ENCODE results near the gene SMOC1. TPM values are rescaled to one million over a fixed set of nuclear protein-coding genes. Genes with fewer than 3 reads are reported as not detected.

Gene SMOC1
- polyA plus RNA-seq, 3 donors from 2014 or later = not detected

- no peaks in the 10 kb centered on the region for H3K4me1 Mint-ChIP-seq
Measured at GRCh38 chr14:69921052-69921451, 41.8 kb downstream of the SMOC1 start.

GRCh38 chr14:69922198-69922597 is 43.0 kb downstream of the SMOC1 start:
- no peaks in the 10 kb centered on the region for H3K4me1 Mint-ChIP-seq
- no peak for DNase-seq
- H3K27ac Mint-ChIP-seq = no peak overlapping the region
- peaks cover 5 to 12% (median 5%) of the 10 kb centered on the region in 3 donors for H3K27me3 Mint-ChIP-seq (ENCODE audit: low read depth in 3 of 3)
- H3K36me3 Mint-ChIP-seq = no peaks in the 10 kb centered on the region
- no peak overlapping the region for H3K4me3 Mint-ChIP-seq
- no peaks in the 10 kb centered on the region for H3K9me3 Mint-ChIP-seq

More at GRCh38 chr14:69921052-69921451, 41.8 kb downstream of the SMOC1 start:
- Mint-ChIP-seq H3K4me3 (no peak overlapping the region), H3K9me3 (no peaks in the 10 kb centered on the region), H3K27me3 (ENCODE audit: low read depth in 3 of 3) (peaks cover 5 to 8% (median 5%) of the 10 kb centered on the region in 3 donors), H3K27ac (no peak overlapping the region), H3K36me3 (peaks cover 0 to 2% (median 0%) of the 10 kb centered on the region in 3 donors)
- no peak for DNase-seq

- no peaks in the 10 kb centered on the region for H3K4me1 Mint-ChIP-seq
- no peaks in the 10 kb centered on the region for H3K9me3 Mint-ChIP-seq
- peaks cover 4 to 12% (median 5%) of the 10 kb centered on the region in 3 donors for H3K27me3 Mint-ChIP-seq (ENCODE audit: low read depth in 3 of 3)
- no peak overlapping the region for H3K4me3 Mint-ChIP-seq
- H3K27ac Mint-ChIP-seq = no peak overlapping the region
- H3K36me3 Mint-ChIP-seq = no peaks in the 10 kb centered on the region
- DNase-seq = no peak
Measured at GRCh38 chr14:69924201-69924600, 45.0 kb downstream of the SMOC1 start.

GRCh38 chr14:69928111-69928523 is 48.9 kb downstream of the SMOC1 start:
- no peak overlapping the region for H3K27ac Mint-ChIP-seq
- H3K27me3 Mint-ChIP-seq (ENCODE audit: low read depth in 3 of 3) = peaks cover 3 to 10% (median 8%) of the 10 kb centered on the region in 3 donors
- H3K4me1 Mint-ChIP-seq = peaks cover 25 to 26% of the 10 kb centered on the region in 2 donors
- no peak overlapping the region for H3K4me3 Mint-ChIP-seq
- no peaks in the 10 kb centered on the region for H3K36me3 Mint-ChIP-seq
- H3K9me3 Mint-ChIP-seq = no peaks in the 10 kb centered on the region
- no peak for DNase-seq

- peak overlapping the region in 2 of 6 donors; percentile 8 to 27 for H3K27ac Mint-ChIP-seq
- H3K27me3 Mint-ChIP-seq (ENCODE audit: low read depth in 3 of 3) = peaks cover 0 to 7% (median 4%) of the 10 kb centered on the region in 3 donors
- DNase-seq = no peak
- no peaks in the 10 kb centered on the region for H3K9me3 Mint-ChIP-seq
- H3K36me3 Mint-ChIP-seq = no peaks in the 10 kb centered on the region
- peak overlapping the region in 1 of 5 donors; percentile 7 for H3K4me3 Mint-ChIP-seq
- peaks cover 29 to 30% of the 10 kb centered on the region in 2 donors for H3K4me1 Mint-ChIP-seq
Measured at GRCh38 chr14:69930780-69931379, 51.7 kb downstream of the SMOC1 start.

- H3K36me3 Mint-ChIP-seq = no peaks in the 10 kb centered on the region
- peaks cover 29 to 30% of the 10 kb centered on the region in 2 donors for H3K4me1 Mint-ChIP-seq
- peak overlapping the region in 3 of 6 donors; percentile 27 to 84 (median 69) for H3K27ac Mint-ChIP-seq
- H3K9me3 Mint-ChIP-seq = no peaks in the 10 kb centered on the region
- peak overlapping the region; percentile 30 to 69 (median 60) for H3K4me3 Mint-ChIP-seq
- DNase-seq = peak; percentile 19 to 48 (median 44)
- peaks cover 0 to 6% (median 4%) of the 10 kb centered on the region in 3 donors for H3K27me3 Mint-ChIP-seq (ENCODE audit: low read depth in 3 of 3)
Measured at GRCh38 chr14:69931960-69932359, 52.7 kb downstream of the SMOC1 start.

- Mint-ChIP-seq H3K27me3 (ENCODE audit: low read depth in 3 of 3) (peaks cover 0 to 6% (median 2%) of the 10 kb centered on the region in 3 donors), H3K27ac (peak overlapping the region in 4 of 6 donors; percentile 25 to 84 (median 48)), H3K36me3 (no peaks in the 10 kb centered on the region), H3K9me3 (no peaks in the 10 kb centered on the region), H3K4me1 (peaks cover 29 to 30% of the 10 kb centered on the region in 2 donors), H3K4me3 (peak overlapping the region; percentile 30 to 69 (median 60))
- DNase-seq = no peak
Measured at GRCh38 chr14:69932391-69932790, 53.2 kb downstream of the SMOC1 start.

- Mint-ChIP-seq H3K4me3 (no peak overlapping the region), H3K27me3 (ENCODE audit: low read depth in 3 of 3) (peaks cover 0 to 6% (median 2%) of the 10 kb centered on the region in 3 donors), H3K4me1 (peaks cover 29 to 30% of the 10 kb centered on the region in 2 donors), H3K27ac (peak overlapping the region in 1 of 6 donors; percentile 66), H3K36me3 (no peaks in the 10 kb centered on the region), H3K9me3 (no peaks in the 10 kb centered on the region)
- no peak for DNase-seq
Measured at GRCh38 chr14:69933623-69934275, 54.5 kb downstream of the SMOC1 start.

- no peaks in the 10 kb centered on the region for H3K36me3 Mint-ChIP-seq
- H3K4me3 Mint-ChIP-seq = no peak overlapping the region
Measured at GRCh38 chr14:69937367-69938081, 58.3 kb downstream of the SMOC1 start.

GRCh38 chr14:69938751-69939150 is 59.5 kb downstream of the SMOC1 start:
- Mint-ChIP-seq H3K4me1 (peaks cover 0 to 2% of the 10 kb centered on the region in 2 donors), H3K27ac (no peak overlapping the region), H3K9me3 (no peaks in the 10 kb centered on the region), H3K27me3 (ENCODE audit: low read depth in 3 of 3) (peaks cover 0 to 13% (median 12%) of the 10 kb centered on the region in 3 donors), H3K36me3 (no peaks in the 10 kb centered on the region), H3K4me3 (no peak overlapping the region)
- no peak for DNase-seq

More at GRCh38 chr14:69937367-69938081, 58.3 kb downstream of the SMOC1 start:
- no peak for DNase-seq
- H3K4me1 Mint-ChIP-seq = peaks cover 6 to 11% of the 10 kb centered on the region in 2 donors
- H3K9me3 Mint-ChIP-seq = no peaks in the 10 kb centered on the region
- no peak overlapping the region for H3K27ac Mint-ChIP-seq
- peaks cover 0 to 11% (median 9%) of the 10 kb centered on the region in 3 donors for H3K27me3 Mint-ChIP-seq (ENCODE audit: low read depth in 3 of 3)

- Mint-ChIP-seq H3K27me3 (ENCODE audit: low read depth in 3 of 3) (peaks cover 6 to 12% (median 11%) of the 10 kb centered on the region in 3 donors), H3K27ac (peak overlapping the region in 1 of 6 donors; percentile 7), H3K4me3 (no peak overlapping the region), H3K36me3 (no peaks in the 10 kb centered on the region), H3K4me1 (no peaks in the 10 kb centered on the region), H3K9me3 (peaks cover 3 to 9% (median 6%) of the 10 kb centered on the region in 6 donors)
- no peak for DNase-seq
Measured at GRCh38 chr14:69941768-69942742, 62.8 kb downstream of the SMOC1 start.

GRCh38 chr14:69943084-69943780 is 64.0 kb downstream of the SMOC1 start:
- H3K9me3 Mint-ChIP-seq = peaks cover 3 to 9% (median 7%) of the 10 kb centered on the region in 6 donors
- no peaks in the 10 kb centered on the region for H3K4me1 Mint-ChIP-seq
- DNase-seq = no peak
- peaks cover 6 to 12% (median 11%) of the 10 kb centered on the region in 3 donors for H3K27me3 Mint-ChIP-seq (ENCODE audit: low read depth in 3 of 3)
- no peak overlapping the region for H3K4me3 Mint-ChIP-seq
- no peak overlapping the region for H3K27ac Mint-ChIP-seq
- H3K36me3 Mint-ChIP-seq = no peaks in the 10 kb centered on the region

Data from immature natural killer cell (primary cell).